Chondrocyte (in vitro differentiated cells): ENCODE results near the gene CBFA2T2. TPM values are rescaled to one million over a fixed set of nuclear protein-coding genes. Genes with fewer than 3 reads are reported as not detected.
"Not testable (repeated sequence)": the region's sequence is repeated elsewhere in the genome, so short reads cannot be mapped to it uniquely, and the experiment has no call there.

Source experiments
- DNase-seq: peaks from one replicate; pipeline ENCODE4 v3.0.0; 2021; ENCODE audit warnings: mixed read lengths, low spot score
- H3K27ac Mint-ChIP-seq: one replicate; pipeline ENCODE4 v1.8.0; 2021; ENCODE audit warnings: mild to moderate bottlenecking, moderate library complexity, mixed read lengths; ENCODE audit not compliant: unreplicated experiment
- H3K27me3 Mint-ChIP-seq: 2 replicates; pipeline ENCODE4 v1.8.0; 2021; ENCODE audit warnings: low read depth, mixed read lengths
- H3K36me3 Mint-ChIP-seq: 2 replicates; pipeline ENCODE4 v1.8.0; 2021; ENCODE audit warnings: low read depth, mixed read lengths
- H3K4me1 Mint-ChIP-seq: 2 replicates; pipeline ENCODE4 v1.8.0; 2021; ENCODE audit warnings: low read depth, mild to moderate bottlenecking, mixed read lengths
- H3K4me3 Mint-ChIP-seq: one replicate; pipeline ENCODE4 v1.8.0; 2021; ENCODE audit warnings: mild to moderate bottlenecking, moderate library complexity, mixed read lengths; ENCODE audit not compliant: unreplicated experiment
- H3K9me3 Mint-ChIP-seq: 2 replicates; pipeline ENCODE4 v1.8.0; 2021; ENCODE audit warnings: low read depth, mixed read lengths
- CTCF ChIP-seq: fragments of 200-600 bp; sonication (generic); IDR thresholded peaks from 2 replicates; pipeline ENCODE4 v1.5.0; 2021; ENCODE audit warnings: antibody characterized with exemption, mild to moderate bottlenecking, moderate library complexity
- total RNA-seq: library from RNA; stranded (reverse); gene quantifications from 3 replicates; pipeline ENCODE4 v1.2.1, GENCODE V29; 2021

The CBFA2T2 gene
- total RNA-seq, 1 donor from 2014 or later, result 23.5 TPM

DNA sequence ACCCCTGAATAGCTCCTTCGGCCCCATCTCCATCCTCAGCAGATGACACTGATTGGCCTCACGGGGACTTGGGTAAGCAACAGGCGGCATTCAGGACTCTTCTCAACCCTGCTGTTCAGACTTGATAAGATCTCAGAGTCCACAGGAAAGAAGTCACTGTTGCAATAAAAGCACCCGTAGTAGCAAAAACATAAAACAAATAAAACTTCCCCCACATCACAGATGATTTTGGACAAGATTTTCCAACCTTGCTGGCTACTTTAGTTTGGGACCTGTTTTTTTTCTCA lies 155.1 kb downstream of the CBFA2T2 start:
- H3K4me1 Mint-ChIP-seq, result peaks cover 22% of the 10 kb centered on the region
- TF ChIP-seq CTCF, result no peak

DNA sequence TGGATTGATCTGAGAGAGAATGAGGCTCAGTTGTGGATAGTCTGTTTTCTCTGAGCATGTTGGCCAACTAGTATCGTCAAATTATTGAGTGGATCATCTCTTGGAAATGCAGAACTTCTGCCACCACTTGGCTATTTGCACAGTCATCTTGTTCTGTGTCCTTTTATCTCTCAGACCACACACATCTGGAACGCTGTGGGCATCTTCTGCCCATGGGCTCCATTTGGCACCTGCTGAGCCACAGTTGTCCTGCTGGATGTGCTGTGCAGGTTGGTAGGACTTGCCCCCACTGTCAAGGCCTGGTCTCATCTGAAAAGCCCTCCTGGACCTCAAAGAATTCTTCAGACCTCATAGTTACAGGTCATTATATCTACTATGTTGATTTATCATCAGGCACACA lies 155.5 kb downstream of the CBFA2T2 start:
- Mint-ChIP-seq H3K27me3 (no peaks in the 10 kb centered on the region), H3K36me3 (peaks cover 40% of the 10 kb centered on the region), H3K9me3 (no peaks in the 10 kb centered on the region), H3K4me3 (no peak overlapping the region), H3K27ac (no peak overlapping the region), H3K4me1 (peaks cover 22% of the 10 kb centered on the region)
- no peak for TF ChIP-seq CTCF
- no peak for DNase-seq

More for the DNA sequence above, 155.1 kb downstream of the CBFA2T2 start:
- H3K9me3 Mint-ChIP-seq, result no peaks in the 10 kb centered on the region
- H3K27me3 Mint-ChIP-seq, result no peaks in the 10 kb centered on the region
- no peak for DNase-seq
- H3K4me3 Mint-ChIP-seq, result no peak overlapping the region
- no peak overlapping the region for H3K27ac Mint-ChIP-seq
- peaks cover 44% of the 10 kb centered on the region for H3K36me3 Mint-ChIP-seq

DNA sequence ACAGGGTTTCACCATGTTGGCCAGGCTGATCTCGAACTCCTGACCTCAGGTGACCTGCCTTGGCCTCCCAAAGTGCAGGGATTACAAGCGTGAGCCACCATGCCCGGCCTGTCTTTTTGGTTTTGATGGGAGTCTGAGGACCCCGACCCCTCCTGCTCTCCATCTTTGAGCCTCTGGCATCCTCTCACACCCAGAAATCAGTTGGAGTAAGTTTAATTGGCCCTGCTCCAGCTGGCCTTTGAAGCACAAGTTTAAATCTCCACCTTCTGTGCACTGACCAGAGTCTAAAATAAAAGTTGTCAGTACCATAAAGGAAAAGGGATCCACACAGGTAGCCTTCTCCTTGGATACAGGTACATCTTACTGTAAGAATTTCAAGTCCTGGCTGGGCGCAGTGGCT lies 156.3 kb downstream of the CBFA2T2 start:
- no peaks in the 10 kb centered on the region for H3K9me3 Mint-ChIP-seq
- H3K27ac Mint-ChIP-seq, result no peak overlapping the region
- peaks cover 33% of the 10 kb centered on the region for H3K36me3 Mint-ChIP-seq
- no peak overlapping the region for H3K4me3 Mint-ChIP-seq
- no peak for TF ChIP-seq CTCF
- H3K4me1 Mint-ChIP-seq, result peaks cover 22% of the 10 kb centered on the region
- H3K27me3 Mint-ChIP-seq, result no peaks in the 10 kb centered on the region
- no peak for DNase-seq

DNA sequence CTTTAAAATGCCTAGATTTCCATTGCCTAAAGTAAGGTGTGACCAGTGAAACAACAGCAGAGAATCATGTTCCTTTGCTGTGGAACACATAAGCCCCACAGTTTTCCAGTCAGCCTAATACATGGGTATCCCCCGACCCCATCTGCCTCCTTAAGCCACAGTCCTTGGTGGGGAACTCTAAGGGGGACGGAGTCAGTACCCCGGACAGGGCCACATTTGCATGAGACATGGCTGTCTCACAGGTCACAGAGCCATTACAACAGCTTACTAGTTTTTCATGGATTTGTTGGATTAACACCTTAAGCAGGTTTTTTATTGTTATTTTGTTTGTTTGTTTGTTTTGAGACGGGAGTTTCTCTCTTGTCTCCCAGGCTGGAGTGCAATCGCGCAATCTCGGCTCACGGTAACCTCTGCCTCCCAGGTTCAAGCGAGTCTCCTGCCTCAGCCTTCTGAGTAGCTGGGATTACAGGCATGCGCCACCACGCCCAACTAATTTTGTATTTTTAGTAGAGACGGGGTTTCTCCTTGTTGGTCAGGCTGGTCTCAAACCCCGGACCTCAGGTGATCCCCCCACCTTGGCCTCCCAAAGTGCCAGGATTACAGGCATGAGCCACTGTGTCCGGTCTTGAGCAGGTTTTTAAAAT lies 157.2 kb downstream of the CBFA2T2 start:
- H3K4me1 Mint-ChIP-seq, result peaks cover 22% of the 10 kb centered on the region
- not testable (repeated sequence) for H3K4me3 Mint-ChIP-seq, H3K9me3 Mint-ChIP-seq, H3K27me3 Mint-ChIP-seq, DNase-seq
- peak overlapping the region; percentile 95 for H3K27ac Mint-ChIP-seq
- H3K36me3 Mint-ChIP-seq, result peaks cover 29% of the 10 kb centered on the region

DNA sequence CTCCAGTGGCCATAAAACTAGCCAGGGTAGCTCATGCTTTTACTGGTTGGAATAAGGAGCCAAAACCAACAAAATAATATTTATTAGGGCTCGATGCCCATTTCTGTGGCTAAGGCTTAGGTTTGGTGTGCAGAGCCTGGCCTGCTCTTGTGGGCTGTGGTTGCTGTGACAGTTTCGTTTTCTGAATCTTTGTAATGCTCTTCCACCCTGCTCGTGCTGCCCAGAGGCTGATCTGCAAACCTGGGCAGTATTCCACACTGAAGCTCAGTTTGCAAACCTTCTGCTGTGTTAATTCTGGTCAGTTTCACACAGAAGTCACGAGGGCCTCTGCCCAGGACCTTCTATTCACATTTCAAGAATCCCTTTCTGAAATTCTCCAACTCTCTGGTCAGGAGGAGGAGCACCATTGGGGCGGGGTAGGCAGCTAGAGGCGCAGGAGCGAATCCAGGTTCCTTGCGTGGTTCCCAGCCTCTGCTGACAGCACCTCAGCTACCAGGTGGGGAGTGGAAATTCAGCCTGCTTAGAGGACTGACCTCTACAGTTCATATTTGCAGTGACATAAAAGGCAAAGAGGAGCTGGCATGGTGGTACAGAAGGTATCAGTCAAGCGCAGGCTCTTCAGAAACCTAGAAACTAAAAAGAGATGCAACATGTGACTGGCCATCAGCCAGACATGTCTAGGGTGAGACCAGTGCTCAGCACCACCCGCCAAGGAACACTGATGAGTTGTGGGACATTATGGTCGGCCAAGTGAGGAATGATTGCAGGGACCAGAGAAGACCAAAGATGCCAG lies 157.9 kb downstream of the CBFA2T2 start:
- TF ChIP-seq CTCF, result peak; percentile 39
- Mint-ChIP-seq H3K9me3 (no peaks in the 10 kb centered on the region), H3K27me3 (no peaks in the 10 kb centered on the region), H3K4me3 (peak overlapping the region; percentile 40), H3K27ac (peak overlapping the region; percentile 95), H3K4me1 (peaks cover 22% of the 10 kb centered on the region), H3K36me3 (peaks cover 26% of the 10 kb centered on the region)
- DNase-seq, result no peak
